ENCODE data around the gene FBLN7. TPM values are rescaled to one million over a fixed set of nuclear protein-coding genes. Genes with fewer than 3 reads are reported as not detected.
"Not testable (repeated sequence)": the region's sequence is repeated elsewhere in the genome, so short reads cannot be mapped to it uniquely, and the experiment has no call there.

FBLN7 gene
- 0.41 TPM for total RNA-seq

GRCh38 chr2:112138159-112139032 is at the start of gene FBLN7:
FBLN7 (plus strand) TSS chr2:112138385; CDS start chr2:112138656, 271 bp downstream.
- FAIRE-seq, result no peak
- DNase-seq (ENCODE audit: low spot score in 2 of 2), result no peak

GRCh38 chr2:112089375-112089774 is 48.8 kb upstream of the FBLN7 start:
- no peak for FAIRE-seq
- DNase-seq (ENCODE audit: low spot score in 2 of 2), result no peak

- DNase-seq (ENCODE audit: low spot score in 2 of 2) (no peak), FAIRE-seq (no peak)
Observed at GRCh38 chr2:112092286-112093041, 45.7 kb upstream of the FBLN7 start.

- DNase-seq (ENCODE audit: low spot score in 2 of 2), result no peak
- FAIRE-seq, result no peak
Observed at GRCh38 chr2:112093216-112093615, 45.0 kb upstream of the FBLN7 start.

GRCh38 chr2:112095681-112096080 is 42.5 kb upstream of the FBLN7 start:
- no peak for FAIRE-seq
- no peak for DNase-seq (ENCODE audit: low spot score in 2 of 2)

- DNase-seq (ENCODE audit: low spot score in 2 of 2) (no peak), FAIRE-seq (no peak)
Observed at GRCh38 chr2:112096098-112096497, 42.1 kb upstream of the FBLN7 start.

GRCh38 chr2:112108178-112108832 is 29.9 kb upstream of the FBLN7 start:
- FAIRE-seq, result no peak
- no peak for DNase-seq (ENCODE audit: low spot score in 2 of 2)

- FAIRE-seq, result no peak
- DNase-seq (ENCODE audit: low spot score in 2 of 2), result no peak
Observed at GRCh38 chr2:112109278-112109677, 28.9 kb upstream of the FBLN7 start.

- DNase-seq (ENCODE audit: low spot score in 2 of 2) (no peak), FAIRE-seq (no peak)
Observed at GRCh38 chr2:112110966-112111365, 27.2 kb upstream of the FBLN7 start.

- not testable (repeated sequence) for DNase-seq (ENCODE audit: low spot score in 2 of 2); FAIRE-seq
Observed at GRCh38 chr2:112113354-112113753, 24.8 kb upstream of the FBLN7 start.

- DNase-seq (ENCODE audit: low spot score in 2 of 2), result no peak
- FAIRE-seq, result no peak
Observed at GRCh38 chr2:112118148-112118547, 20.0 kb upstream of the FBLN7 start.

GRCh38 chr2:112121682-112122254 is 16.4 kb upstream of the FBLN7 start:
- FAIRE-seq (peak; percentile 89), DNase-seq (ENCODE audit: low spot score in 2 of 2) (peak in 1 of 2 donors; percentile 33)

- DNase-seq (ENCODE audit: low spot score in 2 of 2) (no peak), FAIRE-seq (no peak)
Observed at GRCh38 chr2:112129060-112129459, 9.1 kb upstream of the FBLN7 start.

- FAIRE-seq, result no peak
- DNase-seq (ENCODE audit: low spot score in 2 of 2), result no peak
Observed at GRCh38 chr2:112133344-112133743, 4.8 kb upstream of the FBLN7 start.

GRCh38 chr2:112134120-112134519 is 4.1 kb upstream of the FBLN7 start:
- no peak for DNase-seq (ENCODE audit: low spot score in 2 of 2)
- FAIRE-seq, result no peak

GRCh38 chr2:112136096-112136495 is 2.1 kb upstream of the FBLN7 start:
- no peak for DNase-seq (ENCODE audit: low spot score in 2 of 2)
- FAIRE-seq, result no peak

GRCh38 chr2:112137516-112138158 is 548 bp upstream of the FBLN7 start:
- DNase-seq (ENCODE audit: low spot score in 2 of 2) (no peak), FAIRE-seq (no peak)

- not testable (repeated sequence) for FAIRE-seq; DNase-seq (ENCODE audit: low spot score in 2 of 2)
Observed at GRCh38 chr2:112139033-112139614, 939 bp downstream of the FBLN7 start.

GRCh38 chr2:112139661-112140204 is 1.5 kb downstream of the FBLN7 start:
- not testable (repeated sequence) for FAIRE-seq; DNase-seq (ENCODE audit: low spot score in 2 of 2)
